Stimulated activated CD8-positive, alpha-beta memory T cell treated with anti-CD3 and anti-CD28 coated beads, Interleukin-12 subunit alpha, Interleukin-12 subunit beta, amount 100 ng/mL, for 24 hours (primary cell): ENCODE data around the gene BICD1.

Experiments used
- DNase-seq: peaks from one replicate; pipeline ENCODE4 v3.0.0-alpha.2; 2020; ENCODE audit errors: extremely low read depth

Gene BICD1

GRCh38 chr12:32344047-32344446 is 237.4 kb downstream of the BICD1 start:
- no peak for DNase-seq

GRCh38 chr12:32353540-32353939 is 246.9 kb downstream of the BICD1 start:
- no peak for DNase-seq

- no peak for DNase-seq
These were observed 251.1 kb downstream of the BICD1 start for GRCh38 chr12:32357601-32358249.

DNA sequence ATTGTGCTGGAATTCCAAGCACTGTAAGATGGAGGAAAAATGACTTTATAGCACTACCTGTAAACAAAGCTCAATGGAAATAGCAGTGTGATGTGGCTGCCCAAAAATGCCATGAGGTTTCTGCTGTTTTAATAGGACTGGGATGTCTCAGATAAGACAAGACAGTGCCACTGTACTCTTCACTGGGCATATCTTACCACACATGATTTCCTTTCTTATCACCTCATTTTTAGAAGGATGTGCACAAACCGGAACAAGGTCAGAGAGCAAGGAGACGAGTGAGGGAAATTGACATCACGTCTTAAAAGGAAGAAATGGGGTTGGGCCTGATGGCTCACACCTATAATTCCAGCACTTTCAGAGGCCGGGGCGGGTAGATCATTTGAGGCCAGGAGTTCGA is 254.3 kb downstream of the BICD1 start:
- no peak for DNase-seq

DNA sequence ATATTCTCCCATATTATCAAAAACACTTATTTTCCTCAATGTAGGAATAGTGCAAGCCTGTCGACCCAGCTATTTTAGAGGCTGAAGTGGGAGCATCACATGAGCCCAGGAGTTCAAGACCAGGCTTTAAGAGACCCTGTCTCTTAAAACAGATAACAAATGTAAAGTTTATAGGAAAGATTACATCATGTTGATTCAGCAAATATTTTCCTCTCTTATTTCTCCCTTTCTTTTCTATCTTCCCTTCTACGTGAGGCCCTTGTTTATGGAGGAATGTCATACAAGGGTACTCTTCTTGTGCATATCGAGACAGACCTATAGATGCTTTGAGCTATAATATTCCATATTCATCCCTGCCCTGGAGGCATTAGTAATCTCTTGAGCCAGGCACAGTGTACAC is 256.2 kb downstream of the BICD1 start:
- no peak for DNase-seq

DNA sequence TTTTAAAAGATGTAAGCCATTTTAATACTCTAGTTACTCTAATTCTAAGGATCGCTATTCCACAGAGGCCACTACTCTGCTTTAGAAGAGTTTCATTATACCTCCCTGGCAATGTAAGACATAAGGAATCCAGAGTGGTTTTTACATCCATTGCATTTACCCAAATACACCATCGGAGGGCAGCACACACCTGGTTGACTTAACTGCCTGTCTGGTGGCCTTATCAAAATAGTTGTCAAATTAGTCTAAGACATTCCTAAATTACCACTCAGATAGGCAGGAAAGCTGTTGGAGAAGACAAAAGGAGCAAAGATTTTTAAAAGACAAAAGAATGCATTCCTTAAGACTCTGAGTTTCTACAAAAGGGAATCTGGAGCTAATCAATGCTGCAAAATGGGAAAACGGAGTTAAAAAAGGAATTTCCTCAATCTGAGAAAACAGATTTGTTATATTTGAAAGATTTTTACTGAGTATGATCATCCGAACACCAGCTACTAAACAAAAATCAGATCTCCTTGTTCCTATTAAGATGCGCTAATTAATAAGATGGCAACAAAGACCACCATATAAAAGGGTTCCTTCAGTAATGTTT is 258.9 kb downstream of the BICD1 start:
- DNase-seq: no peak

- no peak for DNase-seq
These were observed 260.1 kb downstream of the BICD1 start for GRCh38 chr12:32366714-32367113.

- no peak for DNase-seq
These were observed 260.7 kb downstream of the BICD1 start for GRCh38 chr12:32367381-32367780.

GRCh38 chr12:32369202-32369601 is 262.6 kb downstream of the BICD1 start:
- no peak for DNase-seq

GRCh38 chr12:32377344-32378055 is 270.9 kb downstream of the BICD1 start:
- DNase-seq: no peak

- DNase-seq: no peak
These were observed 272.6 kb downstream of the BICD1 start for GRCh38 chr12:32379213-32379612.

- DNase-seq: no peak
These were observed 273.0 kb downstream of the BICD1 start for GRCh38 chr12:32379667-32380066.

DNA sequence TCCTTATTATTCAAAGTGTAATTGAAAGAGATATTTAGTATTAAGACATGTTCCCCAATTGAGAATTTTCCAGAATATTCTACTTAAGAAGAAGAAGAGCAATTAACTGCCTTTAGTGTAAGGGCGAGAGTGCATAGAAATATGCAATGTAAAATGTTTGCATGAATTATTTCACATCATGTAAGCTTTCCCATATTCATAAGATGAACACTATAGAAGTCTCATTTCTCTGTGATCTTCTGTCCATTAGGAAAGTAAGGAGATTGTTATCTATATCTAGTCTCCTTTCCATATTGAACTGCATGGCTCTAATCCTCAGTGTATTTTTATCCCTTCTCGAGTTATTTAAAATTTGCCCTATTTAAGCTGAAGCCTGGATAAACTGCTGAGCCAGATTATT is 275.6 kb downstream of the BICD1 start:
- no peak for DNase-seq

DNA sequence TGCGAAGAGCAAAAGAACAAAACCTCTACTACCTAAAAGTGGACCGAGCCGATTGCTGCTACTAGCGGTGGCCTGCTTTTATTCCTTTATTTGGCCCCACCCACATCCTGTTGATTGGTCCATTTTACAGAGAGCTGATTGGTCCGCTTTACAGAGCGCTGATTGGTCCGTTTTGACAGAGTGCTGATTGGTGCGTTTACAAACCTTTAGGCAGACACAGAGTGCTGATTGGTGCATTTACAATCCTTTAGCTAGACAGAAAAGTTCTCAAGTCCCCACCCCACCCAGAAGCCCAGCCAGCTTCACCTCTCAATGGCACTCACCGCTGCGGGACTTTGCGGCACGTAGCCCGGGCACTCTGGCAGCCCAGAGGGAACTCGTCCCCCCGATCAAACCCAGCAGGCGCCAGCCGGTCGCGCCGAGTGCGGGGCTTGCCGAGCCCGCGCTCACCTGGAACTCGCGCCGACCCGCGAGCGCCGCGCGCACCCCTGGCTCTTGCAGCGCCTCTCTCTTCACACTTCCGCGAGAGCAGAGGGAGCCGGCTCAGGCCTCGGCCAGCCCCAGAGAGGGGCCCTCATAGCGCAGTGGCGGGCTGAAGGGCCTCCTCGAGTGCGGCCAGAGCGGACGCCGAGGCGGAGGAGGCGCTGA is 284.0 kb downstream of the BICD1 start:
- no peak for DNase-seq

- DNase-seq: no peak
These were observed 288.4 kb downstream of the BICD1 start for GRCh38 chr12:32395026-32395425.

- no peak for DNase-seq
These were observed 291.0 kb downstream of the BICD1 start for GRCh38 chr12:32397696-32398095.

DNA sequence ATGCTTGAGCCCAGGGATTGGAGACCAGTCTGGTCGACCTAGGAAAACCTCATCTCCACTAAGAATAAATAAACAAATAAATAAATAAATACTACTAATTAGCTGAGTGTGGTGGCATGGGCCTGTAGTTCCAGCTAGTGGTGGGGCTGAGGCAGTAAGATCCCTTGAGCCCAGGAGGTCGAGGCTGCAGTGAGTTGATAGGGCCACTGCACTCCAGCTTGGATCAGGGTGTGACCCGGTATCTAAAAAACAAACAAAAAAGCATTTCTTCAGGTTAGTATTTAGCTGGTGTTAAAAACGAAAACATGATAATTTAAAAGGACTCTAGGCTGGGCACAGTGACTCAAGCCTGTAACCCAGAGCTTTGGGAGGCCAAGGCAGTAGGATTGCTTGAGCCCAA is 291.5 kb downstream of the BICD1 start:
- DNase-seq: no peak

DNA sequence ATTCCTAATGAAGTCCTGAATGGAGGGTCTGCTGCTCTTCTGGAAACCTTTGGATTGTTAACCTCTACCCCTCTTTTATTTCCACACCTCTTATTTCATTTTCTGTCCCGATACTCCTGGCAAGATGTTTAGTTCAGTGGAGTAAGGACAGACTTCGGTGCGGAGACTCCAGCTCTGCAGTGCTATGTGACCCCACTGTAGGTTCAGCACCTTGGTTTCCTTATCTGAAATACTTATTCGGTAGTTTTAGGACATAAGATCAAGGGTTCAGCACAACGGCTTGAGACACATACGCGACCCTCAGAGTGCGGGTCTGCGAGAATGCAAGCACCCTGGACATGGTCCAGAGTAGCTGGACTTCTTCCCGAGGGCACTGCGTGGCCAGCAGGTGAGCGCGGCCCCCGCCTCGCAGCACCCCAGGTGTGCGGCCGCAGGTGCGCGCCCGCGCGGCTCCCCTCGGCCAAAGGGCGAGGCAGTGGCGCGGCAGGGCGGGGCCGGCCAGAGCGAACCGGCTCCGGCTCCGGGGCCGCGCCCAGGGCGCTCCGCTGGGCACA is 292.2 kb downstream of the BICD1 start:
- DNase-seq: no peak

GRCh38 chr12:32399370-32400113 is 292.9 kb downstream of the BICD1 start, which contains the start of gene FGD4:
FGD4 (plus strand) TSS chr12:32399558.
- no peak for DNase-seq

GRCh38 chr12:32400114-32400672 is 293.5 kb downstream of the BICD1 start:
- no peak for DNase-seq

GRCh38 chr12:32400866-32401265 is 294.2 kb downstream of the BICD1 start:
- DNase-seq: no peak
